HEK293 (cell line): Measurements from ENCODE around the gene FOXF2.
A peak's percentile ranks its signal among the peaks of the same experiment; 100 is the strongest.
"Not testable (repeated sequence)": the region's sequence is repeated elsewhere in the genome, so short reads cannot be mapped to it uniquely, and the experiment has no call there.

ENCODE experiments used
- CTCF ChIA-PET: fragments of 350-600 bp; formaldehyde crosslinking; extraction: SDS; loops from one replicate; lab custom pipeline; 2021; ENCODE audit warnings: antibody characterized with exemption; lab: Yijun Ruan, JAX
- POLR2A ChIA-PET: fragments of 300-600 bp; formaldehyde crosslinking; extraction: SDS; loops from one replicate; lab custom pipeline; 2020; ENCODE audit warnings: antibody characterized with exemption, inconsistent platforms; lab: Yijun Ruan, JAX
- H3K27ac ChIP-seq: fragments of 200-500 bp; sonication (Bioruptor generic); 2 replicates; pipeline ENCODE4 v1.5.1; 2014; ENCODE audit warnings: low read depth, low read length, control low read depth, inconsistent platforms; ENCODE audit errors: extremely low read depth
- H3K36me3 ChIP-seq, 2 experiments: fragments of 200-500 bp in 1 of 2; sonication (Bioruptor generic) in 1 of 2; 1 replicate in 1 of 2; 2 replicates in 1 of 2; pipeline ENCODE4 v1.5.1; 2014 to 2017; ENCODE audit warnings: inconsistent platforms in 2 of 2, low read length in 2 of 2; ENCODE audit not compliant: control insufficient read depth in 2 of 2, insufficient read depth in 1 of 2
- H3K4me1 ChIP-seq: fragments of 200-500 bp; sonication (Bioruptor generic); 2 replicates; pipeline ENCODE4 v1.5.1; 2014; ENCODE audit warnings: mild to moderate bottlenecking, low read length, inconsistent platforms; ENCODE audit not compliant: control insufficient read depth, insufficient read depth
- H3K4me3 ChIP-seq: 2 replicates; pipeline ENCODE4 v1.5.1; 2011; ENCODE audit warnings: low read depth, mild to moderate bottlenecking, control low read depth, low read length, moderate library complexity
- H3K9me3 ChIP-seq: fragments of 200-500 bp; sonication (Bioruptor generic); 2 replicates; pipeline ENCODE4 v1.5.1; 2014; ENCODE audit warnings: low read depth, low read length, inconsistent platforms; ENCODE audit not compliant: control insufficient read depth, insufficient read depth
- EGR2 ChIP-seq: fragments of 450-650 bp; formaldehyde crosslinking; IDR thresholded peaks from 2 replicates; pipeline ENCODE4 v1.5.1; 2016; ENCODE audit warnings: low read depth, missing biosample characterization, missing genetic modification characterization
- GFI1B ChIP-seq: fragments of 450-650 bp; formaldehyde crosslinking; IDR thresholded peaks from 2 replicates; pipeline ENCODE4 v1.5.1; 2016; ENCODE audit warnings: missing biosample characterization, missing genetic modification characterization
- HOXC10 ChIP-seq: sonication (generic); formaldehyde crosslinking; IDR thresholded peaks from 2 replicates; pipeline ENCODE4 v1.8.1; 2023; ENCODE audit warnings: mild to moderate bottlenecking, missing genetic modification reagents
- HOXD13 ChIP-seq: sonication (generic); formaldehyde crosslinking; IDR thresholded peaks from 2 replicates; pipeline ENCODE4 v1.8.0; 2022; ENCODE audit warnings: missing genetic modification reagents, borderline replicate concordance
- PRDM10 ChIP-seq: fragments of 450-650 bp; formaldehyde crosslinking; IDR thresholded peaks from 2 replicates; pipeline ENCODE4 v1.5.1; 2016; ENCODE audit warnings: missing biosample characterization, missing genetic modification characterization
- TCF7L2 ChIP-seq: IDR thresholded peaks from 2 replicates; pipeline ENCODE4 v1.6.1; 2011; ENCODE audit warnings: low read depth, mild to moderate bottlenecking, inconsistent platforms, low read length, moderate library complexity, borderline replicate concordance
- TRIM28 ChIP-seq: IDR thresholded peaks from 2 replicates; pipeline ENCODE4 v1.6.1; 2011; ENCODE audit warnings: low read length, control low read depth, borderline replicate concordance
- WT1 ChIP-seq: fragments of 450-650 bp; formaldehyde crosslinking; IDR thresholded peaks from 2 replicates; pipeline ENCODE4 v1.5.1; 2016; ENCODE audit warnings: missing biosample characterization, missing genetic modification characterization
- ZNF175 ChIP-seq: fragments of 450-650 bp; formaldehyde crosslinking; IDR thresholded peaks from 2 replicates; pipeline ENCODE4 v1.5.1; 2016; ENCODE audit warnings: missing biosample characterization, missing genetic modification characterization
- ZNF558 ChIP-seq: fragments of 450-650 bp; formaldehyde crosslinking; IDR thresholded peaks from 2 replicates; pipeline ENCODE4 v1.5.1; 2016; ENCODE audit warnings: missing biosample characterization, missing genetic modification characterization
- ZNF610 ChIP-seq: fragments of 450-650 bp; formaldehyde crosslinking; IDR thresholded peaks from 2 replicates; pipeline ENCODE4 v1.5.1; 2016; ENCODE audit warnings: missing biosample characterization, missing genetic modification characterization, borderline replicate concordance
- ZNF664 ChIP-seq: fragments of 450-650 bp; formaldehyde crosslinking; IDR thresholded peaks from 2 replicates; pipeline ENCODE4 v1.5.1; 2016; ENCODE audit warnings: missing biosample characterization, missing genetic modification characterization
- ZNF76 ChIP-seq: fragments of 450-650 bp; formaldehyde crosslinking; IDR thresholded peaks from 2 replicates; pipeline ENCODE4; 2016; ENCODE audit warnings: low read depth, missing biosample characterization, missing genetic modification characterization, borderline replicate concordance
- ZNF768 ChIP-seq: fragments of 450-650 bp; formaldehyde crosslinking; IDR thresholded peaks from 2 replicates; pipeline ENCODE4 v1.5.1; 2018; ENCODE audit warnings: missing biosample characterization, mild to moderate bottlenecking, missing genetic modification characterization
- TF ChIP-seq, protein P1 (sequence below): fragments of 450-650 bp; formaldehyde crosslinking; conservative IDR thresholded peaks from 2 replicates; pipeline ENCODE4 v1.5.1; 2016; ENCODE audit warnings: low read depth, missing biosample characterization, missing genetic modification characterization
- TF ChIP-seq, protein P2 (sequence below): fragments of 450-650 bp; formaldehyde crosslinking; IDR thresholded peaks from 2 replicates; pipeline ENCODE4 v1.5.1; 2016; ENCODE audit warnings: missing biosample characterization, missing genetic modification characterization

The FOXF2 gene

GRCh38 chr6:1351381-1352008, 37.9 kb upstream of the FOXF2 start (continued):
- TF ChIP-seq, protein P1, sequence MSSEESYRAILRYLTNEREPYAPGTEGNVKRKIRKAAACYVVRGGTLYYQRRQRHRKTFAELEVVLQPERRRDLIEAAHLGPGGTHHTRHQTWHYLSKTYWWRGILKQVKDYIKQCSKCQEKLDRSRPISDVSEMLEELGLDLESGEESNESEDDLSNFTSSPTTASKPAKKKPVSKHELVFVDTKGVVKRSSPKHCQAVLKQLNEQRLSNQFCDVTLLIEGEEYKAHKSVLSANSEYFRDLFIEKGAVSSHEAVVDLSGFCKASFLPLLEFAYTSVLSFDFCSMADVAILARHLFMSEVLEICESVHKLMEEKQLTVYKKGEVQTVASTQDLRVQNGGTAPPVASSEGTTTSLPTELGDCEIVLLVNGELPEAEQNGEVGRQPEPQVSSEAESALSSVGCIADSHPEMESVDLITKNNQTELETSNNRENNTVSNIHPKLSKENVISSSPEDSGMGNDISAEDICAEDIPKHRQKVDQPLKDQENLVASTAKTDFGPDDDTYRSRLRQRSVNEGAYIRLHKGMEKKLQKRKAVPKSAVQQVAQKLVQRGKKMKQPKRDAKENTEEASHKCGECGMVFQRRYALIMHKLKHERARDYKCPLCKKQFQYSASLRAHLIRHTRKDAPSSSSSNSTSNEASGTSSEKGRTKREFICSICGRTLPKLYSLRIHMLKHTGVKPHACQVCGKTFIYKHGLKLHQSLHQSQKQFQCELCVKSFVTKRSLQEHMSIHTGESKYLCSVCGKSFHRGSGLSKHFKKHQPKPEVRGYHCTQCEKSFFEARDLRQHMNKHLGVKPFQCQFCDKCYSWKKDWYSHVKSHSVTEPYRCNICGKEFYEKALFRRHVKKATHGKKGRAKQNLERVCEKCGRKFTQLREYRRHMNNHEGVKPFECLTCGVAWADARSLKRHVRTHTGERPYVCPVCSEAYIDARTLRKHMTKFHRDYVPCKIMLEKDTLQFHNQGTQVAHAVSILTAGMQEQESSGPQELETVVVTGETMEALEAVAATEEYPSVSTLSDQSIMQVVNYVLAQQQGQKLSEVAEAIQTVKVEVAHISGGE (tag by site-specific recombination), result no peak
- TF ChIP-seq ZNF558, result peak; percentile 42; the same call in 1 of the 2 replicates
- TF ChIP-seq ZNF768 (tag by site-specific recombination), result no peak
- TF ChIP-seq HOXC10 (CRISPR knock-in tag), result no peak
- 0 out of 2 replicates have a peak, but pooled peaks have one; percentile 42 for TF ChIP-seq ZNF610 (tag by site-specific recombination)
- no peak for TF ChIP-seq HOXD13 (CRISPR knock-in tag)
- TF ChIP-seq ZNF76, result no peak
- TF ChIP-seq TCF7L2, result no peak
- TF ChIP-seq ZNF175 (tag by site-specific recombination), result no peak
- no peak for TF ChIP-seq GFI1B (tag by site-specific recombination)
- no peak for TF ChIP-seq EGR2
- TF ChIP-seq, protein P2, sequence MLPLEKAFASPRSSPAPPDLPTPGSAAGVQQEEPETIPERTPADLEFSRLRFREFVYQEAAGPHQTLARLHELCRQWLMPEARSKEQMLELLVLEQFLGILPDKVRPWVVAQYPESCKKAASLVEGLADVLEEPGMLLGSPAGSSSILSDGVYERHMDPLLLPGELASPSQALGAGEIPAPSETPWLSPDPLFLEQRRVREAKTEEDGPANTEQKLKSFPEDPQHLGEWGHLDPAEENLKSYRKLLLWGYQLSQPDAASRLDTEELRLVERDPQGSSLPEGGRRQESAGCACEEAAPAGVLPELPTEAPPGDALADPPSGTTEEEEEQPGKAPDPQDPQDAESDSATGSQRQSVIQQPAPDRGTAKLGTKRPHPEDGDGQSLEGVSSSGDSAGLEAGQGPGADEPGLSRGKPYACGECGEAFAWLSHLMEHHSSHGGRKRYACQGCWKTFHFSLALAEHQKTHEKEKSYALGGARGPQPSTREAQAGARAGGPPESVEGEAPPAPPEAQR, result no peak
- no peak for TF ChIP-seq ZNF664
- peak; percentile 98 for TF ChIP-seq TRIM28
- no peak for TF ChIP-seq PRDM10 (tag by site-specific recombination)
- TF ChIP-seq WT1 (tag by site-specific recombination), result no peak

DNA sequence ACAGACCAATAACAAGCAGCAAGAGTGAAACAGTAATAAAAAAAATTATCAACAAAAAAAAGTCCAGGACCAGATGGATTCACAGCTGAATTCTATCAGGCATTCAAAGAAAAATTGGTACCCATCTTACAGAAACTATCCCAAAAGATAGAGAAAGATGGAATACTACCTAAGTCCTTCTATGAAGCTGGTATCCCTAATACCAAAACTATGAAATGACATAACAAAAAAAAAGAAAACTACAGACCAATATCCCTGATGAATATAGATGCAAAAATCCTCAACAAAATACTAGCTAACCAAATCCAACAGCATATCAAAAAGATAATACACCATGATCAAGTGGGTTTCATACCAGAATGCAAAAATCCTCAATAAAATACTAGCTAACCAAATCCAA, 34.3 kb upstream of the FOXF2 start:
- POLR2A ChIA-PET, H3K4me3 ChIP-seq, H3K4me1 ChIP-seq, H3K9me3 ChIP-seq, H3K36me3 ChIP-seq, H3K27ac ChIP-seq: not testable (repeated sequence)
- CTCF ChIA-PET, result interaction anchor here (1.2 to 1.8 kb wide), 3 partner anchors 8 to 28 kb away, joined by 3 to 6 read pairs (median 3); no protein-coding TSS in a partner anchor
